Measurements from ENCODE around the gene USP36. TPM values are rescaled to one million over a fixed set of nuclear protein-coding genes. Genes with fewer than 3 reads are reported as not detected.

Gene USP36
- total RNA-seq, 1 experiment from 2014 or later = 113 TPM

DNA sequence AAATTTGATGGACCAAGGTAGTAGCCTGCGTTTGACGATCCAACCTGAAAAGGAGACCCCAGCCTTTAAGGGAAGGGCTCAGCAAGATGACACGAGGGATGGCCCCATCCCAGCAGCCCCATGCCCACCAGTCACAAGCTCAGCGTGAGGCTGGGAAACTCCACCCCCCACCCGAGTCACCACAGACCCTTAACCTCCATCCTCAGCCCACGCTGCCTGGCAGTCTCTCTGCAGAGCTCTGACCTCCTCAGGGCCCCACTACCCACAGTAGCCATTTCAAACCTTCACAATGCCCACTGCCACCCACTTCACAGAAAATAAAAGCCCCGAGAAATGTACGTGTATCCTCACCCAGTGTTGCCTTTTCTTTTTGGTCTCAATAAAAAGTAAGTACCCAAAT lies 18.7 kb downstream of the USP36 start:
- ChIA-PET CTCF (no interaction called here), POLR2A (no interaction called here)
- Histone ChIP-seq H3K4me1 (ENCODE audit: control insufficient read depth, insufficient read depth, low read length) (no peaks in the 10 kb centered on the region), H3K36me3 (ENCODE audit: control insufficient read depth, insufficient read depth, low read length) (peaks cover 19% of the 10 kb centered on the region), H3K27me3 (ENCODE audit: control insufficient read depth, insufficient read depth, low read length) (no peaks in the 10 kb centered on the region), H3K4me3 (ENCODE audit: low read depth in 2 of 2, low read length in 2 of 2) (no peak overlapping the region), H3K9me3 (ENCODE audit: control insufficient read depth, insufficient read depth, low read depth, low read length) (no peaks in the 10 kb centered on the region), H3K27ac (ENCODE audit: low read length) (no peak overlapping the region)
- BruUV-seq (replicated peaks) = no TSS peak
- intact Hi-C loops (cut with micrococcal nuclease; ENCODE audit: unreplicated experiment) (no loop called here), in situ Hi-C loops (cut with HindIII; ENCODE audit: low pct_unique_long_range_greater_than_20kb, low sequenced_read_pairs) (no loop called here)
- no peak for ATAC-seq
- DNase-seq (ENCODE audit: low read depth, low spot score) = no peak
- TF ChIP-seq TCF7L2 (IDR thresholded peaks at IDR 0.05; ENCODE audit: low read depth, low read length) = no peak
- TF ChIP-seq SIN3A (IDR thresholded peaks at IDR 0.05; ENCODE audit: borderline replicate concordance, insufficient read depth, low read depth, low read length) = no peak

DNA sequence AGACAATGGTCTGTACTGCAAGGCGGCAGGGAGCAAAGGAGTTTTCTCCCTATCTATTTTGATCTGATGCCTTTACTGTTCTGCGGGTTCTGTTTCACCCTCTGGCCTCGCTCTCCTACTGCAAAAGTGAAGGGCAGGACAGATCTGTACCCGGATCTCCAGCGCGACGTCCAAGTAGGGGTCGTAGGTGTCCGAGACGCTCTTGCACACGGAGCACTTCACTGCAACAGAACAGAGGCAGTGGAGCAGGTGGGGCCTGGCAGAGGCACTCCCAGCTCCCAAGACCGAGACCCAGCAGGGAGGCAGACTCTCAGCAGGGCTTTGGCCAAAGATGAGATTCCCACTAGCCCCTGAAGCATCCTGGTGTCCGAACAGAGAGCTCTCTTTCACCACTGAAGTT lies 19.8 kb downstream of the USP36 start:
- Histone ChIP-seq H3K4me1 (ENCODE audit: control insufficient read depth, insufficient read depth, low read length) (no peaks in the 10 kb centered on the region), H3K4me3 (ENCODE audit: low read depth in 2 of 2, low read length in 2 of 2) (no peak overlapping the region), H3K9me3 (ENCODE audit: control insufficient read depth, insufficient read depth, low read depth, low read length) (no peaks in the 10 kb centered on the region), H3K27ac (ENCODE audit: low read length) (no peak overlapping the region), H3K36me3 (ENCODE audit: control insufficient read depth, insufficient read depth, low read length) (peaks cover 21% of the 10 kb centered on the region), H3K27me3 (ENCODE audit: control insufficient read depth, insufficient read depth, low read length) (no peaks in the 10 kb centered on the region)
- in situ Hi-C loops (cut with HindIII; ENCODE audit: low pct_unique_long_range_greater_than_20kb, low sequenced_read_pairs) = no loop called here
- no TSS peak for BruUV-seq (replicated peaks)
- CTCF ChIA-PET = interaction anchor here (0.6 kb wide), 1 partner anchor 225 kb away, joined by 4 read pairs; no protein-coding TSS in a partner anchor
- POLR2A ChIA-PET = interaction anchor here (0.7 kb wide), 1 partner anchor 35 kb away, joined by 12 read pairs; no protein-coding TSS in a partner anchor
- no peak for TF ChIP-seq SIN3A (IDR thresholded peaks at IDR 0.05; ENCODE audit: borderline replicate concordance, insufficient read depth, low read depth, low read length)
- TF ChIP-seq TCF7L2 (IDR thresholded peaks at IDR 0.05; ENCODE audit: low read depth, low read length) = no peak
- no peak for TF ChIP-seq POLR2AphosphoS5 (IDR thresholded peaks at IDR 0.05; ENCODE audit: low read depth, low read length)
- TF ChIP-seq, protein P1, sequence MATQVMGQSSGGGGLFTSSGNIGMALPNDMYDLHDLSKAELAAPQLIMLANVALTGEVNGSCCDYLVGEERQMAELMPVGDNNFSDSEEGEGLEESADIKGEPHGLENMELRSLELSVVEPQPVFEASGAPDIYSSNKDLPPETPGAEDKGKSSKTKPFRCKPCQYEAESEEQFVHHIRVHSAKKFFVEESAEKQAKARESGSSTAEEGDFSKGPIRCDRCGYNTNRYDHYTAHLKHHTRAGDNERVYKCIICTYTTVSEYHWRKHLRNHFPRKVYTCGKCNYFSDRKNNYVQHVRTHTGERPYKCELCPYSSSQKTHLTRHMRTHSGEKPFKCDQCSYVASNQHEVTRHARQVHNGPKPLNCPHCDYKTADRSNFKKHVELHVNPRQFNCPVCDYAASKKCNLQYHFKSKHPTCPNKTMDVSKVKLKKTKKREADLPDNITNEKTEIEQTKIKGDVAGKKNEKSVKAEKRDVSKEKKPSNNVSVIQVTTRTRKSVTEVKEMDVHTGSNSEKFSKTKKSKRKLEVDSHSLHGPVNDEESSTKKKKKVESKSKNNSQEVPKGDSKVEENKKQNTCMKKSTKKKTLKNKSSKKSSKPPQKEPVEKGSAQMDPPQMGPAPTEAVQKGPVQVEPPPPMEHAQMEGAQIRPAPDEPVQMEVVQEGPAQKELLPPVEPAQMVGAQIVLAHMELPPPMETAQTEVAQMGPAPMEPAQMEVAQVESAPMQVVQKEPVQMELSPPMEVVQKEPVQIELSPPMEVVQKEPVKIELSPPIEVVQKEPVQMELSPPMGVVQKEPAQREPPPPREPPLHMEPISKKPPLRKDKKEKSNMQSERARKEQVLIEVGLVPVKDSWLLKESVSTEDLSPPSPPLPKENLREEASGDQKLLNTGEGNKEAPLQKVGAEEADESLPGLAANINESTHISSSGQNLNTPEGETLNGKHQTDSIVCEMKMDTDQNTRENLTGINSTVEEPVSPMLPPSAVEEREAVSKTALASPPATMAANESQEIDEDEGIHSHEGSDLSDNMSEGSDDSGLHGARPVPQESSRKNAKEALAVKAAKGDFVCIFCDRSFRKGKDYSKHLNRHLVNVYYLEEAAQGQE (IDR thresholded peaks at IDR 0.05; ENCODE audit: insufficient read depth in 1 of 2, low read depth in 2 of 2, low read length in 1 of 2) = no peak
- TF ChIP-seq, protein P2, sequence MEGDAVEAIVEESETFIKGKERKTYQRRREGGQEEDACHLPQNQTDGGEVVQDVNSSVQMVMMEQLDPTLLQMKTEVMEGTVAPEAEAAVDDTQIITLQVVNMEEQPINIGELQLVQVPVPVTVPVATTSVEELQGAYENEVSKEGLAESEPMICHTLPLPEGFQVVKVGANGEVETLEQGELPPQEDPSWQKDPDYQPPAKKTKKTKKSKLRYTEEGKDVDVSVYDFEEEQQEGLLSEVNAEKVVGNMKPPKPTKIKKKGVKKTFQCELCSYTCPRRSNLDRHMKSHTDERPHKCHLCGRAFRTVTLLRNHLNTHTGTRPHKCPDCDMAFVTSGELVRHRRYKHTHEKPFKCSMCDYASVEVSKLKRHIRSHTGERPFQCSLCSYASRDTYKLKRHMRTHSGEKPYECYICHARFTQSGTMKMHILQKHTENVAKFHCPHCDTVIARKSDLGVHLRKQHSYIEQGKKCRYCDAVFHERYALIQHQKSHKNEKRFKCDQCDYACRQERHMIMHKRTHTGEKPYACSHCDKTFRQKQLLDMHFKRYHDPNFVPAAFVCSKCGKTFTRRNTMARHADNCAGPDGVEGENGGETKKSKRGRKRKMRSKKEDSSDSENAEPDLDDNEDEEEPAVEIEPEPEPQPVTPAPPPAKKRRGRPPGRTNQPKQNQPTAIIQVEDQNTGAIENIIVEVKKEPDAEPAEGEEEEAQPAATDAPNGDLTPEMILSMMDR (IDR thresholded peaks at IDR 0.05) = no peak
- no peak for ATAC-seq
- DNase-seq (ENCODE audit: low read depth, low spot score) = no peak
- intact Hi-C loops (cut with micrococcal nuclease; ENCODE audit: unreplicated experiment) = no loop called here
